ENCODE results near the gene LTBP4.
A peak's percentile ranks its signal among the peaks of the same experiment; 100 is the strongest.
"Not testable (repeated sequence)": the region's sequence is repeated elsewhere in the genome, so short reads cannot be mapped to it uniquely, and the experiment has no call there.

The LTBP4 gene

DNA sequence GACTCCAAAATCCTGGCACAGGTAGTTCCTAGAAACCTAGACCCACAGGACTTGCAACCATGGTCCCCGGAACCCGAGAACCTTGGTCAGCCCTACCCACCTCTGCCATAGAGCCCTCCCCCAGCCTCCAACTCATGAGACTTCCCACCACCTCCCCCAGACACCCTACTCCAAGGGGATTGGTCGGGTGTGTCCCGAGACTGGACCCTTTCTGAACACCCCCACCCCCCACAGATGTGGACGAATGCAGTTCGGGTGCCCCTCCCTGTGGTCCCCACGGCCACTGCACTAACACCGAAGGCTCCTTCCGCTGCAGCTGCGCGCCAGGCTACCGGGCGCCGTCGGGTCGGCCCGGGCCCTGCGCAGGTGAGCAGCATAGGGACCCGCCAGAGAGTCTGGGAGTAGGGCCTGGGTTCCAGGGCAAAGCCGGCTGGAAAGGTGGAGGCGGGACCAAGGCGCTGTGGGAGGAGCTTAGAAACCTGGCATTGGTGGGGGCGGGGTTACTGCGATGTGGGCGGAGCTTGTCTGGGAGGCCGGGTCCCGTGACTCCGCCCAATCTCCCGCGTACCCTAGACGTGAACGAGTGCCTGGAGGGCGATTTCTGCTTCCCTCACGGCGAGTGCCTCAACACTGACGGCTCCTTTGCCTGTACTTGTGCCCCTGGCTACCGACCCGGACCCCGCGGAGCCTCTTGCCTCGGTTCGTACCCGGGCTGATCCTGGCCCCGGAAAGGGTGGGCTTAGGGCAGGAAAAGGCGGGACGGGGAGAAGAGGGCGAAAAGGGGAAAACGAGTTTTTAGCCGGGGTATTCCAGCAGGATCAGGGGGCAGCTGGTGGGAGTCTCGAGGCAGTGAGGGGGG lies 11.9 kb downstream of the LTBP4 start:
- peak; percentile 57 for DNase-seq

- peak; percentile 88 for DNase-seq
These were observed 12.8 kb downstream of the LTBP4 start for GRCh38 chr19:40613690-40614621.

DNA sequence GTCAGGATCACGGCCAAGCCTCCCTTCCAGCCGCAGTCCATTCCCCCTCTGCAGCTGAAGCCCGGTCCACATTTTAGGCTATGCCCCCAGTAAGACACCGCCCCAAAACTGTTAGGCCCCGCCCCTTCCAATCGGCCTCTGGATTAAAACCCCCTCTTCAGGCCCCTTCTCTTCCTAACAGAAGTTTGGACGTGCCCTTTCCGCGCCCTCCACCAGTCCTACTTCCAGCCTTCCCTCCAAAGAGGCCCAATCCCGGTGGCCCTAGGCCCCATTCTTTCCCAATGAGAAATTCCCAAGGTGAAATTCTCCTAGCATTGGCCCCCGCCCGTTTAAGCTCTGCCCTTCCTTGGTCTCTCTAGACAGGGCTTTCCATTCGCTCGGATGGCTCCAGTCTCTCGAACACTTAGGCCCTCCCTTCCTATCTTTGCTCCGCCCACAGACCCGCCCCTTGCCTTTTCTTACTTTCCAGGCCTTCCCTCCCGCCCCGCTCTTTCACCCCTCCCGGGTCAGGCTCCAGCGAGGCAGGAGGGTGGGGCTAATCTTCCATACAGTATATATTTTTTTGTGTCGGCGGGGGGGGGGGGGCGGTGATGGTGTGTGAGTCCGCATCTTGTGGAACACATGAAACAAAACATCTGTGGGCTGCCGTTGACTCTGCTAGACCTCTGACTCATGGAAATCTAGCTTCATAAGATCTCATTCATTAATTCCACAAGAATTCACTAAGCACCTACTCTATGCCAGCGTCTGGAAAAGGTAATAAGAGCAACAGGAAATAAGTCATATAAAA lies 13.6 kb downstream of the LTBP4 start:
- DNase-seq, result peak; percentile 79

DNA sequence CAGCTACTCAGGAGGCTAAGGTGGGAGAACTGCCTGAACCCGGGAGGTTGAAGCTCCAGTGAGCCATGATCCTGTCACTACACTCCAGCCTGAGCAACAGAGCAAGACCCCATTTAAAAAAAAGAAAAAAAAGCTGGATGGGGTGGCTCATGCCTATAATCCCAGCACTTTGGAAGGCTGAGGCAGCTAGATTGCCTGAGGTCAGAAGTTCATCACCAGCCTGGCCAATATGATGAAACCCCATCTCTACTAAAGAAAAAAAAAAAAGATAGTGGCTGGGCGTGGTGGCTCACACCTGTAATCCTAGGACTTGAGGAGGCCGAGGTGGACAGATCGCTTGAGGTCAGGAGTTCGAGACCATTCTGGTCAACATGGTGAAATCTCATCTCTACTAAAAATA lies 15.0 kb downstream of the LTBP4 start:
- peak; percentile 5 for DNase-seq

GRCh38 chr19:40616941-40617340 lies 15.8 kb downstream of the LTBP4 start:
- no peak for DNase-seq

- DNase-seq, result no peak
These were observed 16.8 kb downstream of the LTBP4 start for GRCh38 chr19:40617961-40618360.

GRCh38 chr19:40619333-40620160 lies 18.4 kb downstream of the LTBP4 start:
- no peak for DNase-seq

- DNase-seq, result no peak
These were observed 19.0 kb downstream of the LTBP4 start for GRCh38 chr19:40620161-40620485.

- no peak for DNase-seq
These were observed 20.1 kb downstream of the LTBP4 start for GRCh38 chr19:40621283-40621682.

GRCh38 chr19:40621966-40622772 lies 21.0 kb downstream of the LTBP4 start:
- no peak for DNase-seq

DNA sequence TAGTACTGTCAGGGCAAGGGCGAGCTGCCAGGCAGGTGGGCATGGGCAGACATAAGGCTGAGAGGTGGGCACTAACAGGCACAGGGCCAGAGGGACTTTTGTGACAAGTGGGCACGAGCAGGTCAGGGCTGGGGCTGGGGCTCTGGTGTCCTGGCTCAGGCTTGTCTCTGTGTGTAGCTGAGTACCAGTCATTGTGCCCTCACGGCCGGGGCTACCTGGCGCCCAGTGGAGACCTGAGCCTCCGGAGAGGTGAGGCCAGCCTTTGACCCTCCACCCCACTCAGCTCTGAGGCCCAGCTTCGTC lies 21.6 kb downstream of the LTBP4 start:
- no peak for DNase-seq

DNA sequence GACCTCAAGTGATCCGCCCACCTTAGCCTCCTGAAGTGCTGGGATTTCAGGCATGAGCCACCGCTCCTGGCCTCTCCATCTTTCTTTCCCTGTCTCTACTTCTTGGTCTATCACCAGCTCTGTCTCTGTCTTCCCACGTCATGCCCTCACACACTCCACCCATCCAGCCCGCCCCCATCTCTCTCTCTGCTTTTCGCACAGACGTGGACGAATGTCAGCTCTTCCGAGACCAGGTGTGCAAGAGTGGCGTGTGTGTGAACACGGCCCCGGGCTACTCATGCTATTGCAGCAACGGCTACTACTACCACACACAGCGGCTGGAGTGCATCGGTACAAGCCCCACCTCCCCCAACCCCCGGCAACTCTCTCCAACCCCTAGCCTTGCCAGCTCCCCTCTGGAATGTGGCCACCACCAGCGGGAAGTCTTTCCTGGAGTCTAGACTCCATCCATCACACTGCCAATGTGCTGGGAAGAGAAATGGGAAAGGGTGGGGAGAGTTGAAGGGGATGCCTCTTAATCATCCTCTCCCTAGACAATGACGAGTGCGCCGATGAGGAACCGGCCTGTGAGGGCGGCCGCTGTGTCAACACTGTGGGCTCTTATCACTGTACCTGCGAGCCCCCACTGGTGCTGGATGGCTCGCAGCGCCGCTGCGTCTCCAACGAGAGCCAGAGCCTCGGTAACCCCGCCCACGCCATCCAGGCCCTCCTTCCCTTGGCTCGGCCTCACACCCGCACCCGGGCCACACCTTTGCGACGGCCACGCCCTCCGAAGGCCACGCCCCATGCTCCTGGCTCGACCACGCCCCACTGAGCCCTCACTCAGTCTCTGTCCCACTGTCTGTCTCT lies 22.5 kb downstream of the LTBP4 start:
- no peak for DNase-seq

- not testable (repeated sequence) for DNase-seq
These were observed 23.4 kb downstream of the LTBP4 start for GRCh38 chr19:40624369-40625153.

DNA sequence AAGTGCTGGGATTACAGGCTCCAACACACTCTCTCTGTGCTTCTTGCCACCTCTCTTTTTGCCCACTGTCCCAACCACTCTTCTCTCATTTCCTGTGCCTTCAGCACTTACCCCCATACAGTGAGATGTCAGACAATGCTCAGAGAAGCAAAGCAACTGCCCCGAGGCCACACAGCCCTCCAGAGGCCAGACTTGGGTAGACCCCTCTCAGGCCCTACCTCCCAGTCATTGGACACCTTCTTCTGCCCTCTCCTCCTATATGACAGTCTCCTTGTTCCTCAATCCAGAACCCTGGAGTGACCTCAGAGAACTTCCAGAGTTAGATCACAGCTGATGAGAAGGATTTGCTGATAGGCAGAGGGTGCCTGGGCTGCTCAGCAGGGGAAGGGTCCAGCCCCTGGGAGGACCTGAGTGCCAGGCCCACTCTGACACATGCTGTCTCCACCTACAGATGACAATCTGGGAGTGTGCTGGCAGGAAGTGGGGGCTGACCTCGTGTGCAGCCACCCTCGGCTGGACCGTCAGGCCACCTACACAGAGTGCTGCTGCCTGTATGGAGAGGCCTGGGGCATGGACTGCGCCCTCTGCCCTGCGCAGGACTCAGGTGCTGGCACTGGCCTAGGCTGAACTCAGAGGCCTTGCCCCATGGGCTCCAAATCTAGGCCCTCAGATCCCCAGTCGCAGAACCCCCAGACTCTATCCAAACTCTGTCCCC lies 24.4 kb downstream of the LTBP4 start:
- no peak for DNase-seq

DNA sequence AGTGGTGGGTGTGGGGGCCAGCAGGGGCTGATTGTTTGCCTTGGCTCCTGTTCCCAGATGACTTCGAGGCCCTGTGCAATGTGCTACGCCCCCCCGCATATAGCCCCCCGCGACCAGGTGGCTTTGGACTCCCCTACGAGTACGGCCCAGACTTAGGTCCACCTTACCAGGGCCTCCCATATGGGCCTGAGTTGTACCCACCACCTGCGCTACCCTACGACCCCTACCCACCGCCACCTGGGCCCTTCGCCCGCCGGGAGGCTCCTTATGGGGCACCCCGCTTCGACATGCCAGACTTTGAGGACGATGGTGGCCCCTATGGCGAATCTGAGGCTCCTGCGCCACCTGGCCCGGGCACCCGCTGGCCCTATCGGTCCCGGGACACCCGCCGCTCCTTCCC lies 25.7 kb downstream of the LTBP4 start:
- no peak for DNase-seq

DNA sequence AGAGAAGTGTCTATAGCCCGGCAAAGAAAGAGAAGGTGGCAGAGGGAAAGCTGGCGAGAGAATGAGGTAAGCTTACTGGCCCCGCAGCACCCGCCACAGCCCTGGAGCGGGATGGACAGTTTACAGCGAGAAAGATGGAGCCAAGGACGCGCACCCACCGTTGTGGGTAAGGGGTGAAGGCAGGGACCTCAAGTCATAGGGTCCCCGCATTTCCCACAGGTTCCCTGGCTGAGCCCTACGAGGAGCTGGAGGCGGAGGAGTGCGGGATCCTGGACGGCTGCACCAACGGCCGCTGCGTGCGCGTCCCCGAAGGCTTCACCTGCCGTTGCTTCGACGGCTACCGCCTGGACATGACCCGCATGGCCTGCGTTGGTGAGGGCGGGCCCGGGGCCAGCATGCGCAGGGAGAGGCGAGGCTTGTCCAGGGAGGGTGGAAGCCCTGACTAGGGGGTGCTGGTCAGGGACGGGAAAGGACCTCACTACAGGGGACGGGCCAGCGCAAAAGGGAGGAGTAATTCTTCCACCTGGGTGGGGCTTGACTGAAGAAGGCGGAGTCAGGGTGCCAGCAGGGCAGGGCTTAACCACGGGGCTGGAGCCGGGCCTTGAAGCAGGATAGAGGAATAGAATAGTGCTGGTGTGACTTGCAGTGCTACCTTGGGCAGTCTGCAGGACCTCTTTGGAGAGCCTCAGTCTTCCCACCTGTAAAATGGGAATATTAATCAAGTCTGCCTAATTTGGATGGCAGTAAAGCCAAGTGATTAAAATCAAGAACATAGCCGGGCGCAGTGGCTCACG lies 26.5 kb downstream of the LTBP4 start:
- no peak for DNase-seq

DNA sequence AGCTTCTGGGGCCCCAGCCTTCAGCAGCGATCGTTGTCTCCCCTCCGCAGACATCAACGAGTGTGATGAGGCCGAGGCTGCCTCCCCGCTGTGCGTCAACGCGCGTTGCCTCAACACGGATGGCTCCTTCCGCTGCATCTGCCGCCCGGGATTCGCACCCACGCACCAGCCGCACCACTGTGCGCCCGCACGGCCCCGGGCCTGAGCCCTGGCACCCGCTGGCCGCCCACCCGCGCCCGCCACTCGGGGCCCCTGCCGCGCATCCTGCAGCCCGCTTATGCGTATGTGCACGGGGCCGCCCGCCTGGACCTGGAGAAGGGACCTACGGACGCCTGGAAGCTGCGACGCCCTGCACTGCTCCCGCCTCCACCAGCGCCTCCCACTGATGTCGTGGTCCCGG lies 28.2 kb downstream of the LTBP4 start:
- DNase-seq, result no peak

GRCh38 chr19:40630571-40631160 lies 29.5 kb downstream of the LTBP4 start:
- no peak for DNase-seq
